Measurements from ENCODE around the gene MAP3K2. TPM values are rescaled to one million over a fixed set of nuclear protein-coding genes. Genes with fewer than 3 reads are reported as not detected.
A peak's percentile ranks its signal among the peaks of the same experiment; 100 is the strongest.
"Not testable (repeated sequence)": the region's sequence is repeated elsewhere in the genome, so short reads cannot be mapped to it uniquely, and the experiment has no call there.

MAP3K2 gene
- total RNA-seq, 4 donors from 2014 or later: 34.2 to 69.5 (median 61.1) TPM

DNA sequence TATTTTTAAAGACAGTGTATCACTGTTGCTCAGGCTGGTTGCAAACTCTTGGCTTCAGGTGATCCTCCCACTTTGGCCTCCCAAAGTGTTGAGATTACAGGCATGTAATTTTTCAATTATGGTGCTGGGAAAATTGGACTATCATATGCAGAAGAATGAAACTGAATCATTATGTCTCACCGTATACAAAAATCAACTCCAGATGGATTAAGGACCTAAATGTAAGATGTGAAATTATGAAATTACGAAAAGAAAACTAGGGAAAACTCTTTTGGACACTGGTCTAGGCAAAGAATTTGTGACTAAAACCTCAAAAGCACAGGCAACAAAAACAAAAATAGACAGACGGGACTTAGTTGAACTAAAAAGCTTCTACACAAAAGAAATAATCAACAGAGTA, 31.2 kb downstream of the MAP3K2 start:
- TF ChIP-seq EP300 (IDR thresholded peaks at IDR 0.05): no peak
- no peak for TF ChIP-seq POLR2A (IDR thresholded peaks at IDR 0.05)
- DNase-seq (ENCODE audit: low spot score in 2 of 2): no peak
- no peak overlapping the region for H3K27ac ChIP-seq
- no peaks in the 10 kb centered on the region for H3K27me3 ChIP-seq
- peaks cover 0 to 2% (median 0%) of the 10 kb centered on the region in 4 donors for H3K9me3 ChIP-seq
- peaks cover 0 to 15% (median 0%) of the 10 kb centered on the region in 4 donors for H3K4me1 ChIP-seq
- no peaks in the 10 kb centered on the region for H3K36me3 ChIP-seq
- no peak overlapping the region for H3K4me3 ChIP-seq
- WGBS, 2 donors: 94% methylated on average over 3 of the region's 3 CpGs

DNA sequence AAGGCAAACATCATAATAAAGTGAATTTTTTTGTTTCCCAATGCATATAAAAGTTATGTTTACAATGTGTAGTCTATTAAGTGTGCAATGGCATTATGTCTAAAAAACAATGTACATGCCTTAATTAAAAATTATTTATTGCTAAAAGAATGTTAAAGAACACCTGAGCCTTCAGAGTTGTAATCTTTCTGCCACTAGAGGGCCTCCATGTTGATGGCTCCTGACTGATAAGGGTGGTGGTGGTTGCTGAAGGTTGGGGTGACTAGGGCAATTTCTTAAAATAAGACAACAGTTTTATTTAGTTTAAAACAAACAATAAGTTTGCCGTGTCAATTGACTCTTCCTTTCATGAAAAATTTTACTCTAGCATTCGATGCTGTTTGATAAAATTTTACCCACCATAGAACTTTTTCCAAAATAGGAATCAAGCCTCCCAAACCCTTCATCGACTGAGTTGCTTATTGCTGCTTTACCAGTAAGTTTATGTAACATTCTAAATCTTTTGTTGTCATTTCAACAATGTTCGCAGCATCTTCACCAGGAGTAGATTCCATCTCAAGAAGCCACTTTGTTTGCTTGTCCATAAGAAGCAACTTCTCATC, 32.3 kb downstream of the MAP3K2 start:
- Histone ChIP-seq H3K4me1 (peaks cover 0 to 25% (median 3%) of the 10 kb centered on the region in 4 donors), H3K9me3 (peaks cover 0 to 2% (median 0%) of the 10 kb centered on the region in 4 donors), H3K36me3 (no peaks in the 10 kb centered on the region), H3K27me3 (no peaks in the 10 kb centered on the region), H3K27ac (no peak overlapping the region), H3K4me3 (no peak overlapping the region)
- TF ChIP-seq EP300 (IDR thresholded peaks at IDR 0.05) (no peak), POLR2A (IDR thresholded peaks at IDR 0.05) (no peak)
- TF ChIP-seq, protein P1, sequence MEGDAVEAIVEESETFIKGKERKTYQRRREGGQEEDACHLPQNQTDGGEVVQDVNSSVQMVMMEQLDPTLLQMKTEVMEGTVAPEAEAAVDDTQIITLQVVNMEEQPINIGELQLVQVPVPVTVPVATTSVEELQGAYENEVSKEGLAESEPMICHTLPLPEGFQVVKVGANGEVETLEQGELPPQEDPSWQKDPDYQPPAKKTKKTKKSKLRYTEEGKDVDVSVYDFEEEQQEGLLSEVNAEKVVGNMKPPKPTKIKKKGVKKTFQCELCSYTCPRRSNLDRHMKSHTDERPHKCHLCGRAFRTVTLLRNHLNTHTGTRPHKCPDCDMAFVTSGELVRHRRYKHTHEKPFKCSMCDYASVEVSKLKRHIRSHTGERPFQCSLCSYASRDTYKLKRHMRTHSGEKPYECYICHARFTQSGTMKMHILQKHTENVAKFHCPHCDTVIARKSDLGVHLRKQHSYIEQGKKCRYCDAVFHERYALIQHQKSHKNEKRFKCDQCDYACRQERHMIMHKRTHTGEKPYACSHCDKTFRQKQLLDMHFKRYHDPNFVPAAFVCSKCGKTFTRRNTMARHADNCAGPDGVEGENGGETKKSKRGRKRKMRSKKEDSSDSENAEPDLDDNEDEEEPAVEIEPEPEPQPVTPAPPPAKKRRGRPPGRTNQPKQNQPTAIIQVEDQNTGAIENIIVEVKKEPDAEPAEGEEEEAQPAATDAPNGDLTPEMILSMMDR (IDR thresholded peaks at IDR 0.05): peak; percentile 22 to 47 (median 40)
- 67 to 72% methylated on average over 4 of the region's 4 CpGs for WGBS, 2 donors
- no peak for DNase-seq (ENCODE audit: low spot score in 2 of 2)

DNA sequence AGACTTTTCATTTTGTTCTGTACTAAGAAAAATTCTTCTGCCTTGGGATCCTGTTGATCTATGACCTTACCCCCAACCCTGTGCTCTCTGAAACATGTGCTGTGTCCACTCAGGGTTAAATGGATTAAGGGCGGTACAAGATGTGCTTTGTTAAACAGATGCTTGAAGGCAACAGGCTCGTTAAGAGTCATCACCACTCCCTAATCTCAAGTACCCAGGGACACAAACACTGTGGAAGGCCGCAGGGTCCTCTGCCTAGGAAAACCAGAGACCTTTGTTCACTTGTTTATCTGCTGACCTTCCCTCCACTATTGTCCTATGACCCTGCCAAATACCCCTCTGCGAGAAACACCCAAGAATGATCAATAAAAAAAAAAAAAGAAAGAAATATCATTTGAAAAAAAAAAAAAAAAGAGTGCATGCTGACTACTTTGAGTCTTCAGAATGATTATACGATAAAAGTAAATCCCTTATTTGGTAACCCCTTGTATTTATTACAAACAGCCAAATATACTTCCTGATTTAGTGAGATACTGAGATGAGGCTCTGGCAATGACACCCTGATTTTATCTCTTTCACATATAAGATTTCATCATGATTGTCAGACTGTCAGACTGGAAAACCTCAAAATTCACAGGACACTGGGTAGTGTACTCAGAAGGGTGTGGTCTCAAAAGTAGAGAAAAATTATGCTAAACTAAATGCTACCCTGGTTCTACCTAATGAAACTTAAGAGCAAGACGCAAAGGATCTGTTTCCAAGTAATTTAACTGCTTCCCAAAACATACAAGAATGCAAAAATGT, 33.7 kb downstream of the MAP3K2 start:
- 37 to 47% methylated on average over 3 to 6 of the region's 6 CpGs for WGBS, 2 donors
- H3K9me3 ChIP-seq; H3K4me3 ChIP-seq; H3K27ac ChIP-seq; H3K27me3 ChIP-seq; DNase-seq (ENCODE audit: low spot score in 2 of 2); H3K36me3 ChIP-seq: not testable (repeated sequence)
- peaks cover 0 to 30% (median 3%) of the 10 kb centered on the region in 4 donors for H3K4me1 ChIP-seq

DNA sequence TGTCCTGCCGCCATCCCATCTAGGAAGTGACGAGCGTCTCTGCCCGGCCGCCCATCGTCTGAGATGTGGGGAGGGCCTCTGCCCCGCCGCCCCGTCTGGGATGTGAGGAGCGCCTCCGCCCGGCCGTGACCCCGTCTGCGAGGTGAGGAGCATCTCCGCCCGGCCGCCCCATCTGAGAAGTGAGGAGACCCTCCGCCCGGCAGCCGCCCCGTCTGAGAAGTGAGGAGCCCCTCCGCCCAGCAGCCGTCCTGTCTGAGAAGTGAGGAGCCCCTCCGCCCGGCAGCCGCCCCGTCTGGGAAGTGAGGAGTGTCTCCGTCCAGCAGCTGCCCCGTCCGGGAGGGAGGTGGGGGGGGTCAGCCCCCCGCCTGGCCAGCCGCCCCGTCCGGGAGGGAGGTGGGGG, 34.6 kb downstream of the MAP3K2 start:
- WGBS, 2 donors: 89 to 96% methylated on average over 23 to 30 of the region's 35 CpGs
- H3K4me1 ChIP-seq: peaks cover 0 to 38% (median 3%) of the 10 kb centered on the region in 4 donors
- not testable (repeated sequence) for H3K27me3 ChIP-seq; H3K9me3 ChIP-seq; H3K36me3 ChIP-seq; DNase-seq (ENCODE audit: low spot score in 2 of 2); H3K27ac ChIP-seq; H3K4me3 ChIP-seq

DNA sequence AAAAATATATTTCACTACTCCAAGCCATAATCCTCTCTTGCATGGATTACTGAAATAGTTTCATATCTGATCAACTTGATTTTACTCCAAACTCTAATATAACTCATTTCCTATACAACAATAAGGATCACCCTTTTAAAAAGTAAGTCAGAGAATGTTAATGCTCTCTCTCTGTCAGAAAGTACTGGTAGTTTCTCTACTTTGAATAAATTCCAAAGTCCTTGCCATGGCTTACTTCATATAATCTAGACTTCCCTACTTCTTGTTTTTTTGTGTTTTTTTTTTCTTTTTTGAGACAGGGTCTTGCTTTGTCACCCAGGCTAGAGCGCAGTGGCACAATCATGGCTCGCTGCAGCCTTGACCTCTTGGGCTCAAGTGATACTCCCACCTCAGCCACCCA, 36.2 kb downstream of the MAP3K2 start:
- DNase-seq (ENCODE audit: low spot score in 2 of 2): no peak
- H3K4me1 ChIP-seq: peaks cover 0 to 45% (median 3%) of the 10 kb centered on the region in 4 donors
- H3K27ac ChIP-seq: no peak overlapping the region
- H3K4me3 ChIP-seq: no peak overlapping the region
- H3K36me3 ChIP-seq: no peaks in the 10 kb centered on the region
- no peaks in the 10 kb centered on the region for H3K9me3 ChIP-seq
- 89 to 98% methylated on average over 2 of the region's 2 CpGs for WGBS, 2 donors
- TF ChIP-seq, protein P1 (IDR thresholded peaks at IDR 0.05): no peak
- TF ChIP-seq POLR2A (IDR thresholded peaks at IDR 0.05): no peak
- no peak for TF ChIP-seq EP300 (IDR thresholded peaks at IDR 0.05)
- H3K27me3 ChIP-seq: no peaks in the 10 kb centered on the region

DNA sequence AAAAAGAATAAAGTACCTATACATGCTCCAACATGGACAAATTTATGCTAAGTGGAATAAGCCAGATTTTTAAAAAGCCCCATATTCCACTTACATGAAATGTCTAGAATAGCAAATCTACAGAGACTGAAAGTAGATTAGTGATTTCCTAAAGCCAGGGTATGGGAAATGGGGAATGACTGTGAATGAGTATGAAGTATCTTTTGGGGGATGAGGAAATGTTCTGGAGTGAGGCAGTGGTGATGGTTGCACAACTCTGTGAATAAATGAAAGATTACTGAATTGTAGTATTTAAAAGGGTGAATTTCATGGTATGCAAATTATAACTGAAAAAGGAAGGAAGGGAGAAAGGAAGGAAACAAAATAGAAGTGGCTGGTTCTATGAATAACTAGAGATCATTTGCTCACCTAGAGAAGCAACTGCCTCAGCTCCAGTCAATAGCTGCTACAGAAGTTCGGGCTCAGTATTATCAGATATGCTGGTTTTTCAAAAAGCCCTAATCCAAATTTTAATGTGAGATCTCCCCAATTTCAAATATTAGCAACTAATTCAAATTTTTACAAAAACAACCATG, 39.3 kb downstream of the MAP3K2 start:
- H3K4me3 ChIP-seq: no peak overlapping the region

More for the DNA sequence above, 39.3 kb downstream of the MAP3K2 start:
- H3K36me3 ChIP-seq: no peaks in the 10 kb centered on the region
- TF ChIP-seq EP300 (IDR thresholded peaks at IDR 0.05) (no peak), POLR2A (IDR thresholded peaks at IDR 0.05) (no peak)
- TF ChIP-seq, protein P1 (IDR thresholded peaks at IDR 0.05): no peak
- H3K4me1 ChIP-seq: peaks cover 0 to 38% (median 3%) of the 10 kb centered on the region in 4 donors
- no peak overlapping the region for H3K27ac ChIP-seq
- 89 to 97% methylated on average over 1 of the region's 1 CpG for WGBS, 2 donors
- no peaks in the 10 kb centered on the region for H3K9me3 ChIP-seq
- H3K27me3 ChIP-seq: no peaks in the 10 kb centered on the region
- no peak for DNase-seq (ENCODE audit: low spot score in 2 of 2)
